Measurements from ENCODE around the gene CCT8. TPM values are rescaled to one million over a fixed set of nuclear protein-coding genes. Genes with fewer than 3 reads are reported as not detected.

CCT8 gene
- total and polyA plus RNA-seq, 7 donors, result 67.3 to 122 (median 99.1) TPM

- peaks cover 0 to 33% (median 7%) of the 10 kb centered on the region in 4 donors for H3K36me3 ChIP-seq
- intact Hi-C loops (cut with DNase I), result loop anchor here (10.0 kb wide), 1 partner anchor 138 kb away; no protein-coding TSS in a partner anchor
- no peak for TF ChIP-seq CTCF (IDR thresholded peaks at IDR 0.05)
- no peak for TF ChIP-seq POLR2AphosphoS5 (IDR thresholded peaks at IDR 0.05)
- TF ChIP-seq EP300 (IDR thresholded peaks at IDR 0.05), result no peak
- no peak for TF ChIP-seq POLR2A (IDR thresholded peaks at IDR 0.05)
- no peak overlapping the region for H3K4me3 ChIP-seq
- no peaks in the 10 kb centered on the region for H3K9me3 ChIP-seq
- no peaks in the 10 kb centered on the region for H3K27me3 ChIP-seq
- H3K4me1 ChIP-seq, result peaks cover 0 to 10% (median 6%) of the 10 kb centered on the region in 4 donors
- no peak overlapping the region for H3K27ac ChIP-seq
- 93% methylated on average over 3 of the region's 3 CpGs for WGBS, 2 donors
- no peak for DNase-seq
These were observed 66.3 kb downstream of the CCT8 start for GRCh38 chr21:29007135-29007534.

Other genes with a start within 250 kb of the CCT8 start
- gene LTN1, start 80.8 kb downstream of the CCT8 start, total RNA-seq, result 10 to 100 TPM; 19.4 to 31.0 (median 24.5) TPM
- gene LTN1, start 80.8 kb downstream of the CCT8 start, polyA plus RNA-seq, result 1 to 10 TPM; 3.5 to 7.1 (median 3.6) TPM
- 10 to 100 TPM; 15.7 to 21.9 (median 18.4) TPM for gene RWDD2B, start 54.3 kb downstream of the CCT8 start, total RNA-seq
- 10 to 100 TPM in 2 of 3 donors, 1 to 10 TPM in 1; 9.6 to 10.6 (median 10.4) TPM for gene RWDD2B, start 54.3 kb downstream of the CCT8 start, polyA plus RNA-seq
- gene USP16, start 49.0 kb downstream of the CCT8 start, total RNA-seq, result 10 to 100 TPM; 37.8 to 53.5 (median 39.7) TPM
- 10 to 100 TPM; 25.3 to 30.1 (median 28.8) TPM for gene USP16, start 49.0 kb downstream of the CCT8 start, polyA plus RNA-seq
- 10 to 100 TPM in 1 of 4 donors, 1 to 10 TPM in 3; 4.4 to 12.2 (median 5.3) TPM for gene MAP3K7CL, start 57.0 kb upstream of the CCT8 start, total RNA-seq
- gene MAP3K7CL, start 57.0 kb upstream of the CCT8 start, polyA plus RNA-seq, result 1 to 10 TPM; 2.3 to 4.8 (median 4.1) TPM
- gene BACH1, start 225.3 kb upstream of the CCT8 start, total RNA-seq, result 10 to 100 TPM; 47.1 to 89.6 (median 85.0) TPM
- gene BACH1, start 225.3 kb upstream of the CCT8 start, polyA plus RNA-seq, result 10 to 100 TPM in 2 of 3 donors, 1 to 10 TPM in 1; 8.4 to 16.6 (median 10.1) TPM

Data from sigmoid colon (tissue), 7 donors.